NCI-H510A treated with DMSO at 0.1 percent for 48 hours (cell line): ENCODE results near the gene HMX3.

Experiments
- DNase-seq: peaks from one replicate; lab custom pipeline; 2025; lab: John Stamatoyannopoulos, UW

The HMX3 gene

DNA sequence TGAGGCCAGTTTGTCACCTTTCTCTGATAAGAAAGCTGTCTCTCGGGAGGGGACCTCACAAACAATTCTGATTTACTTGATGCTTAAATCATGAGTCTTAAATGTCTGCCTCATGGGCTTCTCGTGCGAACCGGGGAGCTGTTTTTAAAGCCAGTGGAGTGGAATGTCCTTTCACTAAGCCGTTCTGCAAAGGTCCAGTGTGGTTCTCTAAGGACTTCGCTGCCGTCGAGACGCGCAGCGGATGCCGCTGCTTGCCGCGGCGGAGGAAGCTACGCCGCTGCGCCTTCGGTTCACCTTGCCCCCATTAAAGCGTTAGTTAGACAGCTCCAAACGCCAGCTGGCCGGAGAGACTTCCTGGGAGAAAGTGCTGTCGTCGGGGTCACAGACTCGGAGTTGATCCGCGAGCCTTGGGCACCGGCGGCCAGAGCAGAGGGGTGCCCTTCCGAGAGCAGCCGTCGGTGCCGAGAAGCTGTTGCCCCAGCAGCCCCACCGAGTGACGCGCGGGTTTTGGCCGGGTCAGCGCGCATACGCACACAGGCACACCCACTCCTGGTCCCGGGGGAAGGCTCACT lies 1.3 kb upstream of the HMX3 start:
- no peak for DNase-seq

DNA sequence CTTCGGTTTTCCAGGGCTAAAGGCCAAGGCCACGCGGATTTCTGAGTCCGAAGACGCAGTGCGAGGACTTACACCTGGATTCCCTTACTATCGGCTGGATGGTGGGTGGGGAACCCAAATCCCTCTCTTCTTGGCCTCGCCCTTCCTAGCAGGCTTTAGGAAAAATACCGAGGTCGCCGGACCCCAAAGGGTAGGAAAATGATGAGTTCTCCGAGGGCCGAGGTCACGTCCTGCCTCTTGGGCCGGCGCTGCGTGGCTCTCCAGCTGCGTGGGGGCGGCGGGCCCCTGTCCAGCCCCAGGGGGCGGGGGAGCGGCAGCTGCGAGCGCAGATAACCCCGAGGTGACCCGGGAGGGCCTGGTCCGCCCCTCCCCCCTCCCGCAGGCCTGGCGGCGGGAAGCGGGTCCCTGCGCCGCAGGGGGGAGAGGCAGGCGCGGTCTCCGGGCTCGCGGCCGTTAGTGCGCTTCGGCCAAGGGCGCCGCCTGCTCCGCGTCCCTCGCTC lies 805 bp upstream of the HMX3 start:
- no peak for DNase-seq

DNA sequence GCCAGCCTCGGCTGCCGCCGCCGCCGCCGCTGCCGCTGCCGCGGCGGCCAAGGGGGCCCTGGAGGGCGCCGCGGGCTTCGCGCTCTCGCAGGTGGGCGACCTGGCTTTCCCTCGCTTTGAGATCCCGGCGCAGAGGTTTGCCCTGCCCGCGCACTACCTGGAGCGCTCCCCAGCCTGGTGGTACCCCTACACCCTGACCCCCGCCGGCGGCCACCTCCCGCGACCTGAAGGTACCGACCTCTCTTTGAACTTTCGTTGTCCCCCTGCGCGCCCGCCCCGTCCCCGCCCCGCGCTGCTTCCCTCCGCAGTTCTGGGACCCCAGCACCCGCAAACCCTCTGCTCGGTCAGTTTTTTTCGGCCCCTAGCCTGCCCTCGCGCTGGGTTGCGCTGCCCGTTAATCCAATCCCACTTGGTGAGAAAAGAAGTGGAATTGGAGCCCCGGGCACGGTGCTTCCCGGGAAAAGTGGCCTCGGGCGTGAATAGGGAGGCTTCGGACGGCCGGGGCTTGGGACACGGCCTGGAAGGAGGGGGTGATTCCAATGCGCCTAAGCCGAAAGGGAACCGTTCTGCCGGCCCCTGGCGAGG lies 543 bp downstream of the HMX3 start:
- no peak for DNase-seq

DNA sequence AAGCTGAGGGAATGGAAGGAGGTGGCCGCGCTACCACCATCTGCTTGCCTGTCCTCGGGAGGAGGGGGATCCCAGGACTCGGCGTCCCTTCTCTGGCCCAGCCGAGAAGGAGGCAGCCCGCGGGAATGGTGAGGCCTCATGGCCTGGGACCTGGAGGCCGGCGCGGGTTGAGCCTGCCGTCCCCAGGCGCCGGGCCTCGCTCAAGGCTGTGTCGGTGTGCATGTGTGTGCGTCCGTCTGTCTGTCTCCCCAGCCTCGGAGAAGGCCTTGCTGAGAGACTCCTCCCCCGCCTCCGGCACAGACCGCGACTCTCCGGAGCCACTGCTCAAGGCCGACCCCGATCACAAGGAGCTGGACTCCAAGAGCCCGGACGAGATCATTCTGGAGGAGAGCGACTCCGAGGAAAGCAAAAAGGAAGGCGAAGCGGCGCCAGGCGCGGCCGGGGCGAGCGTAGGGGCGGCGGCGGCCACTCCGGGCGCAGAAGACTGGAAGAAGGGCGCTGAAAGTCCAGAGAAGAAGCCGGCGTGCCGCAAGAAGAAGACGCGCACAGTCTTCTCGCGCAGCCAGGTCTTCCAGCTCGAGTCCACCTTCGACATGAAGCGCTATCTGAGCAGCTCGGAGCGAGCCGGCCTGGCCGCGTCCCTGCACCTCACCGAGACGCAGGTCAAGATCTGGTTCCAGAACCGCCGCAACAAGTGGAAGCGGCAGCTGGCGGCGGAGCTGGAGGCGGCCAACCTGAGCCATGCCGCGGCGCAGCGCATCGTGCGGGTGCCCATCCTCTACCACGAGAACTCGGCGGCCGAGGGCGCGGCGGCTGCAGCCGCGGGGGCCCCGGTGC lies 1.3 kb downstream of the HMX3 start:
- peak; percentile 30 for DNase-seq

DNA sequence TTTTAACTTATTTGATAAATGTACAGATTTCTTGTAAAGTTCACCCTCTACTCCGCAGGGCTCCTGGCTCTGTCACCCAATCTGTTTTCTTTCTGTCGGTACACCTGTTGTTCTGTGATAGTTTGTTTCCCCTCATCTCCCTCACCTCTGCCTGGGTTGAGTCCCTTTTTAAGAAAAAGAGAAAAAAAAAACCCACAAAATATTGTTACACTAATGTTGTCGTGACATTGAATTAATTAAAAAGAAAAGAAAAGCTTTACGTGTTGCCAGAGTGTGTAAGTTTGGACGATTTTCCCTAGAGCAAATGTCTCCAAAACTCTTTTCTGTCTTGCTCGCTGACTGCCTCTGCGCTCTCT lies 3.4 kb downstream of the HMX3 start:
- no peak for DNase-seq

DNA sequence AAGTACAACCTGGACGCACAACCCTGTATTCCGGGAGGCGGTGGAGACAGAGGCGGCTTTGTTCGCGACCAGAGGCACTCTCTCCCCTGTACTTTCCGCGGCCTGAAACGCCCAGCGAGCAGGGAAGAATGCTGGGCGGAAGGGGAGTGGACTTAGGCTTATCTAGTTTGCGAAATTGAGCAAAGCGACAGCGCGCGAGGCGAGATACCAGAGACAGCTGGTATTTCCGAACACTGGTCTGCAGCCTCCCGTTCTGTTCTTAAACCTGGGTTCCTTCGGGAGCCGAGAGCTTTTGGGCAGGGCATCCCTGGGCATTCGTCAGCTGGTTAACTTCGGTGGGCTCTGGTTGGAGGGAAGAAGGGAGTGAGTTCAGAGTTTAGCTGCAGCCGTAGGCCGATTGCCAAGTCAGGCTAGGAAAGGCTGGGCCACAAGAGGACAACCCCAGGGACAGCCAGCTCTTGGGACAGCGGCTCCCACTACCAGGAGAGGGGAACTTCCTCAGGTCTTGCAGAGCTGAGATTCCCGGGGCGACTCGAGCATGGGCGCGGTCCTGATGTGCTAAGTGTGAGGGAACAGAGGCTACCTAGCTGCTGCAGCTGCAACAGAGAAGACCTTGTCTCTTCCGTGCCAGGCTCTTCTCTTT lies 3.9 kb downstream of the HMX3 start:
- DNase-seq: peak; percentile 32

DNA sequence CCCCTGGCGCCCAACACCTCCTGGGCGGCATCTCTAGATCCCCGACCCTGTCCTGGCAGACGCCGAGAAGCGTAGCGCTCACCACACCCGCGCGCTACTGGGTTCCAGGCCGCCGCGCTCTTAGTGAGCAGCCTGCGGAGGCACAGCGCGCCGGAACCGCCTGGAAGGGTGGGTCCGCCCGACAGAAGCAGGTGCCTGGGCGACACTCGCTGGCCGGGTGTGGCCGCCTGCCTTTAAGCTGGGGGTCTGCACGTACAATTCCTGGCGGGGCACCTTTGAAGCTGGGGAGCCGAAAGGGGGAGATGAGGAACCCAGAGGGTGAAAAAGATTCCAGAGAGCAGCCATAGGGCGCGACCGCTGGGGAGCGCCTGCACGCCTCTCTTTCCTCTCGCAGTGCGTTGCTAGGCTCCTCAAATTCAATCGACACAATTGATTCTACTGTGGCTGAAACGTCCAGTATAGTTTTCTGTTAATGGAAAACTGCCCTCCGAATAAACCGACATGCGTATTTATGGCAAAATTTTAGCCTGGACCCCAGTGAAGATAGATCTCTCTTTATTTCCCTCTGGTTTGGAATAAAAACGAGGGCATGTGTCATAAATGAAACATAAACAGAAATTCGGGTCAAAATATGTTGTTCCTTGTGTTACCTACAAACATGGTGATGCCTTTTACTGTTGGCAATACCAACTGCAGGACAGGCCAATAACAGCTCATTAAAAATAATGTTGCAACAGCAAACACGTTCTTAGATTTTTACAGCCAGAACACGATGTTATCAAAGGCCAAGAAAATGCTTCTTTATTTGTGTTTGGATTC lies 4.6 kb downstream of the HMX3 start:
- DNase-seq: no peak

DNA sequence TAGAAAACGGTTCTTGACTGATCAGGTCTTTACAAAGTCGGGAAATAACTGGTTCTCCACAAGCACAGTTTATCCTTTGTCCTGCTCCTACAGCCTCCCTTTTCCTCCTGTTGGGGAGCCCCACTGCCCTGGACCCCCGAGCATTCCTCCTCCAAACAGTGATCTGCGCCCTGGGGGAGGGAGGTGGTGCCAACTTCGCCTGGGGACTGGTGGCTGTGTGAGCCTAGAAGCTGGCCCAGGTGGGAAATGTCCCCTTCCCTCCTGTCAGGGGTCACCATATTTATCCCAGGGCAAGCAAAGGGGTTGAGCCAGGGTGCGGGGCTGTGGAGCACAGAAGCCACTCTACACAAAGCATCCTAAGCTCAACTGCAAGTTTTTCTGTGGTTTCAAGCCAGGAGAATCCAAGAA lies 5.2 kb downstream of the HMX3 start:
- DNase-seq: no peak

DNA sequence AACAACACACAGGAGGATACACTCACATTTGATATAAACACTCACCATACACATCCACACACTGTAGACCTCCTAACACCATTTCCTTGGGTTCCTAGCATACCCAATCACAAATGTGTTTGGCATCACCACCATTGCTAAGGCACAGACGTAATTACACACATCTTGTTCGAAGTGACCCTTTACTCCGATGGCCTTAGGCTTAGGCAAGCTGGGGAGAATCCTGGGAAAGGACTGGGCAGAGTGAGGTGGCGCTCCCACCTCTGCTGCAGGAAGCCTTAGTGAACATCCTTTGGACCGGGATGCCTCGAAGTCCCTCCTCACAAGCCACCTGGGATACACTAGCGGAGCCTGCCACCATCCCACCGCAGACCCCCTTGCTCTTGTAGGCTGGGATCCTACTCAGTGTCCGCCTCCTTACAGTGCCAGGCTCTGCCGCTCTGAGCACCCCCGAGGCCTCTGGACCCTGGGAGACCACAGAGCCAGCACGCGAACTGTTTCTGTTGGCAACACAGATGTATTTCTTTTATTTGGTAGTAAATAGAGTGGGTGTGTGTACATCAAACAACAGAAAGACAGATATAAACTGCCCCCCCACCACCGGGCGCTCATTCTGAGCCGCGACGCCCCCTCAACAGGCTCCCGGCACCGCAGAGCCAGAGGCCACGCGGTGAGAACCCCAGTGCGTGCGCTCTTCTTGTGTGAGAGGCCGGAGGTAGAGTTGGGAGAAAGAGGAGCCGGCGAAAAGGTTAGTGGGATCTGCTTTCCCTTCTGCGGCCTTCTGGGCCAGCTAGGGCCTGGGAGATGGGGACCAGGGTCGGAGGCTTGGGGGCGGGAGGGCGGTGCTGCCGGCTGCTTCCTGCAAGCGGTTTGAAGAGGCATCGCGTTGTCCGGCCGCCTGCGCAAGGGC lies 6.3 kb downstream of the HMX3 start:
- no peak for DNase-seq

DNA sequence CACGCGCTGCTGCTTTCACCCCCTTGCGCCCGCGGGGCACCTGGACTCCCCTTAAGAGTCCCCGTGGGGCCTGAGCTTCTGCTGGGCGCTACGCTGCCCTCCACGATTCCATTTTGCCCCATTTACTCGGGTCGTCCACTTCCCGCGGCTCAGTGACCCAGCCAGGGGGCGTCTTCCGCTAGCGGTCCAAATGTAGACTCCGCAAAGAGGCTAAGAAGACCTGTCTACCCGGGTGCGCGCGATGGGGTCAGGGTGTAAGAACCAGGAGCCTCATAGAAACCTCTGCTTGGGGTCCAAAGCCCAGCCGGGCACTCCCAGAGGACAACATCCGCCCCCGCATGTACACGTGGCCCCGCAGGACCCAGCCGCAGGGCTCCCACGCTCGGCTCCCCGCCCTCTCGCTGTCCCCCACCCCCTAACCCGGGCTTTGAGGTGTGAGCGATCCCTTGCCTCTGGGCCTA lies 7.0 kb downstream of the HMX3 start:
- DNase-seq: no peak

DNA sequence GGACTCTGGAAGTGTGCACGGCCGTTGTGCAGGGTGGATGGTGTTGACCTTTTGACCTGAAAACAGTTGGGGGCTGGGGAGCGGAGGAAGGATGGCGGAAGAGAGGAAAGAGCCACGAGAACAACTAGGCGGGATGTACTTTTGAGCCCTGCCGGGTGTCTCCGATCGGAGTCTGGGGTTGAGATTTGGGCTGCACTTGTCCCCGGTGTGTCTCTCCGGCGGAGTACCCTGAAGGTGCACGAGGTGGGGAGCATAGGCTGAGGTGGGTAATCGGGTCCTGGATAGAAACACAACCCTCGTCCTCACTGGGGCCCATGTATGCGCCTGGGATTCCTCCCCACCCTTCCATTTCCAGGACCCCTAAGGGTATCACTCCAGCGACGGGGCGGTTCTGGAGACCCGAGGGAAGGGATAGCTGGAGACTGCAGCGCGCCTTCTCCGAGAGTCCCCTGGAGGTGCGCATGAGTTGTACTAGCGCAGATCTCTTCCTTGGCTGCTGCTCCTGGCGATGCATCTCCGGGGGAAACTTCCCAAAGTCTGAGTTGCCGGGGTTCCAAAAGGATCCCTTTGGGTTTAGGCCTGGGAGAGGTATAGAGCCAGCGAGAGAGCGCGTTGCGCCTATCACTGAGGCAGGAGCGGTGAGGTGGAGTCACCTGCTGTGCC lies 7.5 kb downstream of the HMX3 start:
- DNase-seq: no peak

DNA sequence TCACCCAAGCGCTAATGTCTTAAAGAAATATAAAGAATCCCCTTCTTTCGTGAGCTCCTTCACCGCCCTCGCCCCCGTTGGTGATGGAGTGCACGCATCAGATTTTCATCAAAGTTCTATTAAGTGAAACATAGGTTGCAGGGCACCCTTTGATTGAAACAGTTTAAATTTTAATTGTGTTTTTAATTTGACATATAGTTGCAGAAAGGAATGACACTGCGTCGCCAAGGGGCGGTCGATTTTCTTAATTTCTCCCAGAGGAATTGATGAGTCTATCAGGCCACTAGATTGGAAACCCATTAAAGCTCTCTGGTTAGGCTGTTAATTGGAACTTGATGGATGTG lies 8.0 kb downstream of the HMX3 start:
- no peak for DNase-seq

DNA sequence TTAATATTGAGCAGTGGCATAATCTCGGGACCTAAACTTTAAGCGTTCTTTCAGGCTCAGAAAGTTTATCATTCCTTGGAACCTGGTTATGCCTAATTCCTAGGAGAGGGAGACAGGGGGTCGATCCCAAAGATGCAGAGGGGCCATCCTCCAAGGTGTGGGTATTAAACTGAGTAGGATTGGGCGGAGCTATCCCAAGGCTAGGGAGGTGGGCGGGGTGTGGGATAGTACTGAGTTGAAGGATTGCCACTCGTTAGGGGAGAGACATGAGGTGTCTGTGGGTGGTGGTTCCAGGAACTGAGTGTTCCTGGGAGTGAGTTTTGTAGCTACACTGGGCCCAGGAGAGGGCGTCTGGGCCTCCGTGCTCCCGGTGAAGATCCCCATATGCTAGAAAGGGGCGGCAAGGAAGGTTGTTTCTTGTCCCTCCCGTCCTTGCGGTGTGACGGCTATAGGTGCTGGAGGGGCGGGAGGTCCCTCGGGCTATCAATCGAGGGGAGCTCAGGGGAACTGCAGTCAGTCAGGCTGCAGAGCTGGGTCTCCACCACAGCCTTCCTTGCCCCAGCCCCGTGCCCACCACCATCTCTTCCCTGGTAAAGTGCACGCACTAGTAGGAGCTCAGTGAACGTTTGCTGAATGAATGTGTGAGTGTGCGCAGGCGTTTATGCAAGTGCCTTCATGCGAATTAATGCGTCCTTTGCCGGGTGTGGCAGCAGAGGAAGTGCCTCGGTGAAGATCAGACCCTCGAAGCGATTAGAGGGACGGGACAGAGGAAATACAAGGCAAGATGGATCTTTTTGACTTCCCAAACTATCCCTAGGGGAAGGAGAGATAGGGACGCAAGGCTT lies 9.1 kb downstream of the HMX3 start:
- DNase-seq: no peak

DNA sequence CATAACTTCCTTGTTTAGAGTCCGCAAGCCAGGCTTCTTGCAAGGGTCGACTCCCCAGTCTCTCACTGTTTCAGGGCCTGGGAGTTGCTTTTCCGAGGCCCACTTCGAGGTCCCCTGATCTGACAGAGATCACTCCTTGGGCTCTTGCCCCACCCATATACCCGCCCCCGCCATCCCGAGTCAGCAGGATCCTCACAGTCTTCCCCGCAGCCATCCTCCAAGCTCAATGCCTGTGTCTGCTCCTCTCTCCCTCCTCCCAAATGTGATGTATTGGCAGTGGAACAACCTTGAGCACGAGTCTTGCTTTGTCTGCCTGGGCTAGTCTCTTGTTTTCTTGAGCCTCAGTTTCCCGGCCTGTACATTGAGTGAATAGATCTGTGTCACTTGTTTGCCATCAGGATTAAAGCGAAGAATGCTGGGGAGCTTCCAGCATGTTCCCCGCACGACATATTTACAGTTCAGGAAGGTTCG lies 9.8 kb downstream of the HMX3 start:
- no peak for DNase-seq

DNA sequence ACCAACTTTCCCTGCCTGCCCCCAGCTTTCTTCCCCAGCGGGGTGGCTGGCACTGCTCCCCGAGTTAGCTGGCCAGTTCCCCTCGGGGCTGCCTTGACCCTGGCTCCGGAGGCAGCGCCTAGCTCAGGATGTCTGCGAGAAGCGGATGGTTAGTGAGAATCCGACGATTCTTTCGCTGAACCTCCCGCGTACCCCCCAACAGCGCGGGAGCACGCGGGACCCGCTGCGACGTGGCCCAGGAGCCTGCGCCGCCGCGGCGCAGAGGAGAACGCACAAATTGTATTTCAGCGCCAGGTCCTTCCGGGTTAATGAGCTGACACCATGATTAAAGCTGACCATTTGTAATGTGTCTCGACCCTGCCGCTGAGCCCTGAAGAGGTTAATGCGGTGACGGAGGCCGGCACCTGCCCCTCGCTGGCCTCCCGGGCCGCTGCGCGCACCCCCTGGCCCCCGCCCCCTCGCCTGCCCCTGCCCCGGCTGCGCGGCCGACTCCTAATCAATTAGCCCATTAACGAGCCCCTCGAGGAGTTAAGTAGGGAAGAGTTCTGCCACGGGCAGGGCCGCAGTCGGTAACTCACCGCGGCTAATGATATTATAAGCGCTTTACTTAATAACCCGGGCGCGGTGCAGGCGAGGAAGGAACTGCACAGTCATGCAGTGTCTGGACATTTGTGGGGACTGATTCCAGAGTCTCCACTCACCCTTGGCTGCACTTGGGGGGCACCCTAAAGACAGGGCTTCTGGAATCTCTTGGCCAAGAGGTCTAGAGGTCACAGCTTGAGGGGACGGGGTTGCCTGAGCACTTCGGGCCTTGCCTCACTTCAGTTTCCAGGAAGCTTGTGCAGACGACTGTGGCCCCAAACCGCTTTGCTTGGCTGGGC lies 10.5 kb downstream of the HMX3 start:
- DNase-seq: no peak

DNA sequence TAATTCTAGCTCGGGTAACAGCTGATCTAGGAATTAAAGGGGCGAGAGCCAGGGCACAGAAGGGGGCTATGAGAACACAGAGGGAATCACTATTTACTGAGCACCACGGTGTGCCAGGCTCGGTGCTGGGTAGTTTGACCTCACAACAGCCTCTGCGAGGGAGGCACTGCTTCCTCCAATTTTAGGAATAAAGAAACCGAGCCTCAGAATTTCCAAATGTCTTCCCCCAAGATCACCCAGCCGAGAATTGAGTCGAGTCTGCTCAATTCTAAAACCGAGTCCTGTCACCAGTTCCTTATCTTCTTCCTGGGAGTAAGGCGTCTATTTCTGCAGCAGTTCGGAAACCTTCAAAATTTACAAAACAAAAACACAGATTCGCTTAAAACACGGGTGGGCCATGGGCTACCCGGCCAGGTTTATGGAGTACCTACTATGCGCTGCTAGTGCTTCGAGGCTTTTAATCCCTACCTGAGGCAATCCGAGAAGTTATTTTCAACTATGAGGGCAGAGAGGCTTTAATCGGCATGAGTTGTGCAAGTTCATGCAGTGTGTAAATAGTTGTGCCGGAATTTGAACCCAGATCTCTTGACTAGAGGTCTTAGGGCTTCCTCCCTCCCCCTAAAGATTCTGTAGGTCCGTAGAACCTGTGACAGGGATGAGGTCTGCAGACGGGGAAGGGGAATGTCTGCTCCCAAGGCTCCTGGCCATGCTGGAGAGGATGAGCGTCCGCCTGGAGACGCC lies 11.3 kb downstream of the HMX3 start:
- no peak for DNase-seq

DNA sequence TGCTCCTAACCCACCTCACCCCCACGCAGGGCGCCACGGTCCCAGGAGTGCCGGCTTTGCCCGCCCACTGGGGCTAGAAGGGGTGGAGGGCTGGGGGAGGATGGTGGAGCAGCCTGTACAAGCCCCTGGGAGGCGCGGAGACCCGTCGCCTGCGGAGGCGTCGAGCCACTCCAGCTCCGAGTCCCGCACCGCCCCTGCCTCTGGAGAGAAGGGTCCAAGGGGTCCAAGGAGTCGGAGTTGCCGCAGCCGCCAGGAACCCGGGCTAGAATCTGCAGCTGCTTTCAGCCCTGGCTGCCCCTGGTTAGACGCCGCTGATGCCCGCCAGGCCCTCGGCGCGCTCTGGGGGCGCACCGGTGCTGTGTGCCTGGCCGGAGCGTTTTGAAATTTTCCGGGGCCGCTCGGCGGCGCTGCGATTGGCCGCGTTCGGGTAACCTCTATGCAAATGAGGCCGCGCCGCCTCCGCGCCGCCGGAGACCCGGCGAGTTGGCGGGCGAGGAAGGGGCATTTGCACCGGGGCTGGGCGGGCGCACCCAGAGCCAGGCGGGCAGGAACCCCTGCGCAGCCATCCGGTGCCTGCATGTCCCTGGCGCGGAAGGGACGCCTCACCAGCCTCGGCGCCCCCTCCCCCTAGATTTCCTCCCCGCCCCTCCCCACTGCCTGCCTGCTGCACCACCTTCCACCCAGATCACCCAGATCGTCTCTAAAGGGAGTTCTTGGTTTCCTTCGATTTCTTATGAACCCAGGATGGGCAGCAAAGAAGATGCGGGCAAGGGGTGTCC lies 12.1 kb downstream of the HMX3 start, which contains the start of gene HMX2:
Gene HMX2 (plus strand): TSS at position 502 of the 779 bp plus-strand sequence. CDS start 243 bp downstream, at position 745.
- peak; percentile 51 for DNase-seq
